ENCODE data around the gene MITD1. TPM values are rescaled to one million over a fixed set of nuclear protein-coding genes. Genes with fewer than 3 reads are reported as not detected.
"Not testable (repeated sequence)": the region's sequence is repeated elsewhere in the genome, so short reads cannot be mapped to it uniquely, and the experiment has no call there.

MITD1 gene
- total and polyA plus RNA-seq, 4 experiments from 2014 or later, result 54.7 to 84.3 (median 76.5) TPM

DNA sequence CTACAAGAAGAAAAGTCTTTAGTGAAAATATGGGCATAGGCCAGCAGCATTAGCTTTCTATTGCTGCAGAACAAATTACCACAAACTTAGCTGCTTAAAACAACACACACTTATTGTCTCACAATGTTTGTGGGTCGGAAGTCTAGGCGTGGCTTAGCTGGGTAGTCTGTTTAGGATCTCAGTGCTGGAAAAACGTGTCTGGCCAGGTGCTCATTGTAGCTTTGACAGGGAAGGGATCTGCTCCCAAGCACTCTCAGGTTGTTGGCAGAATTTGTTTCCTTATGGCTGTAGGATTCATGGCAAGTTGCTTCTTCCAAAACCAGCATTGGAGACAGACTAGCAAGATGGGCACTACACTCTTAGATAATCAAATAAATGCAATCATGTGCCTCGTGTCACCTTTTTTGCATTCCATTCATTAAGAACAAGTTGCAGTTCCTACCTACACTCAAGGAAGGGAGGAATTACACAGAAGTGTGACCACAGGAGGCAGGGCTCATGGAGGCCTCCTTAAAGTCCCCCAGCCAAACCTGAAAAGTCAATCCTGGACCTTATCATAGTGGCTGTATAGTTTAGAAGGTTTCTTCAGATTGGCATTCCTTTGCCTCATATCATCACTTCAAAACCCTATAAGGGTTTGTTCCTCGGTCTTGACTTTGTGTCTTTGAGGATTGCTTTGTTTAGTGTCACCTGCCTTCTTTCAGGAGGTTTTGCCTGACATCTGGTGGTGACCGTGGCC lies 17.4 kb upstream of the MITD1 start:
- Histone ChIP-seq H3K27ac (ENCODE audit: low read depth, low read length) (no peak overlapping the region), H3K36me3 (ENCODE audit: insufficient read depth, low read length) (peaks cover 27% of the 10 kb centered on the region), H3K4me3 (ENCODE audit: low read length in 2 of 2) (no peak overlapping the region), H3K27me3 (ENCODE audit: insufficient read depth, low read length) (no peaks in the 10 kb centered on the region), H3K4me1 (ENCODE audit: insufficient read depth, low read length) (no peaks in the 10 kb centered on the region), H3K9me3 (ENCODE audit: control insufficient read depth in 1 of 2, low read length in 2 of 2) (no peaks in the 10 kb centered on the region)
- intact Hi-C loops (cut with micrococcal nuclease), result no loop called here
- Mint-ChIP-seq H3K9me3 (peaks cover 0 to 3% (median 0%) of the 10 kb centered on the region in 8 donors), H3K27ac (peak overlapping the region in 5 of 7 donors; percentile 20 to 73 (median 46)), H3K4me3 (no peak overlapping the region), H3K4me1 (peaks cover 0 to 4% (median under 1%) of the 10 kb centered on the region in 4 donors), H3K36me3 (peaks cover 12 to 32% of the 10 kb centered on the region in 2 donors), H3K27me3 (no peaks in the 10 kb centered on the region)
- POLR2A ChIA-PET (ENCODE audit: partially characterized antibody), result interaction anchor here (0.6 kb wide), 1 partner anchor 547 kb away, joined by 3 read pairs; no protein-coding TSS in a partner anchor
- DNase-seq, result no peak
- CTCF ChIA-PET (ENCODE audit: partially characterized antibody), result no interaction called here

DNA sequence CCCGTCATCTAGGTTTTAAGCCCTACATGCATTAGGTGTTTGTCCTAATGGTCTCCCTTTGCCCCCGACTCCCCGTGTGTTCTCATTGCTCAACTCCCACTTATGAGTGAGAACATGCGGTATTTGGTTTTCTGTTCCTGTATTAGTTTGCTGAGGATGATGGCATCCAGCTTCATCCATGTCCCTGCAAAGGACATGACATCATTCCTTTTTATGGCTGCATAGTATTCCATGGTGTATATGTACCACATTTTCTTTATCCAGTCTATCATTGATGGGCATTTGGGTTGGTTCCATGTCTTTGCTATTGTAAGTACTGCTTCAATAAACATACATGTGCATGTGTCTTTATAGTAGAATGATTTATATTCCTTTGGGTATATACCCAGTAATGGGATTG lies 11.5 kb upstream of the MITD1 start:
- H3K27me3 ChIP-seq (ENCODE audit: insufficient read depth, low read length); DNase-seq; H3K27ac ChIP-seq (ENCODE audit: low read depth, low read length); H3K27me3 Mint-ChIP-seq; H3K4me3 ChIP-seq (ENCODE audit: low read length in 2 of 2); H3K9me3 Mint-ChIP-seq; H3K4me1 ChIP-seq (ENCODE audit: insufficient read depth, low read length); POLR2A ChIA-PET (ENCODE audit: partially characterized antibody); H3K9me3 ChIP-seq (ENCODE audit: control insufficient read depth in 1 of 2, low read length in 2 of 2); H3K4me3 Mint-ChIP-seq; intact Hi-C loops (cut with micrococcal nuclease); CTCF ChIA-PET (ENCODE audit: partially characterized antibody): not testable (repeated sequence)
- H3K36me3 Mint-ChIP-seq, result peaks cover 46 to 74% of the 10 kb centered on the region in 2 donors
- H3K36me3 ChIP-seq (ENCODE audit: insufficient read depth, low read length), result peaks cover 25% of the 10 kb centered on the region
- H3K4me1 Mint-ChIP-seq, result peaks cover 4 to 17% (median 8%) of the 10 kb centered on the region in 4 donors
- H3K27ac Mint-ChIP-seq, result peak overlapping the region in 1 of 7 donors; percentile 22

DNA sequence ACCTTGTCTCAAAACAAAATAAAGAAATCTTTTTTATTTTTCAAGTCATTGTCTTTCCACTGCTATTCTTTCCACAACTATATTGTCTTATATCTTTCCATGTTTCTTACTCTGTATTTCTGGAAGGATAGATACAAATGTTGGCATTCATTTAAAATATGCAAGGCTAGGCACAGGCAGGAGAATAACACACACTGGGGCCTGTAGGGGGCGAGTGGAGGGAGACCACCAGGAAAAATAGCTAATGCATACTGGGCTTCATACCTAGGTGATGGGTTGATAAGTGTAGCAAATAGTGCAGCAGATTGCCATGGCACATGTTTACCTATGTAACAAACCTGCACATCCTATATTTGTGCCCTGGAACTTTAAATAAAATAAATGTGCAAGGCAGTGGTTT lies 9.7 kb upstream of the MITD1 start:
- CTCF ChIA-PET (ENCODE audit: partially characterized antibody), result no interaction called here
- Mint-ChIP-seq H3K36me3 (peaks cover 41 to 64% of the 10 kb centered on the region in 2 donors), H3K4me1 (peaks cover 6 to 20% (median 9%) of the 10 kb centered on the region in 4 donors), H3K27me3 (no peaks in the 10 kb centered on the region), H3K9me3 (no peaks in the 10 kb centered on the region), H3K27ac (peak overlapping the region in 2 of 7 donors; percentile 14 to 24), H3K4me3 (no peak overlapping the region)
- Histone ChIP-seq H3K9me3 (ENCODE audit: control insufficient read depth in 1 of 2, low read length in 2 of 2) (no peaks in the 10 kb centered on the region), H3K4me1 (ENCODE audit: insufficient read depth, low read length) (no peaks in the 10 kb centered on the region), H3K36me3 (ENCODE audit: insufficient read depth, low read length) (peaks cover 9% of the 10 kb centered on the region), H3K4me3 (ENCODE audit: low read length in 2 of 2) (no peak overlapping the region), H3K27ac (ENCODE audit: low read depth, low read length) (no peak overlapping the region), H3K27me3 (ENCODE audit: insufficient read depth, low read length) (no peaks in the 10 kb centered on the region)
- POLR2A ChIA-PET (ENCODE audit: partially characterized antibody), result interaction anchor here (1.3 kb wide), 1 partner anchor 49 kb away, joined by 3 read pairs; the partner anchor contains the start of gene C2orf15
- intact Hi-C loops (cut with micrococcal nuclease), result no loop called here
- no peak for DNase-seq

DNA sequence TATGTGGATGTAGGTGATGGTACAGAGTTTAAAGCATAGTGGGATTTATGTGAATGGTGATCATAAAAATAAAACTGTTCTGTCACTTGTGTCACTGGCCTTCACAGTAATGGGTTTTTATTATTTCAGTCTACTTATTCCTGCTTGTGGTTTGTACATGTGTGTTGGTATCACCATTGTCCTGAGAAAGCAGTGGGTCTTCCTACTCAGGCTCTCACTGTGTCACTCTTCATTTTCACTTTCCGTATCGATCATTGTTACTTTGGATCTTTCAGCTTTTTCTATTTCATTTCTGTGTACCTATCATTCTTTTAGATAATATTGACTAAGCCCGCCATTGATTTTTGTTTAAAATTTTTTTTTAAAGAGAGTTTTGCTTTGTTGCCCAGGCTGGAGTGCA lies 7.5 kb upstream of the MITD1 start:
- intact Hi-C loops (cut with micrococcal nuclease), result no loop called here
- Mint-ChIP-seq H3K27me3 (no peaks in the 10 kb centered on the region), H3K9me3 (no peaks in the 10 kb centered on the region), H3K4me3 (no peak overlapping the region), H3K27ac (peak overlapping the region in 4 of 7 donors; percentile 2 to 48 (median 21)), H3K36me3 (peaks cover 34 to 55% of the 10 kb centered on the region in 2 donors), H3K4me1 (peaks cover 17 to 33% (median 25%) of the 10 kb centered on the region in 4 donors)
- no peaks in the 10 kb centered on the region for H3K27me3 ChIP-seq (ENCODE audit: insufficient read depth, low read length)
- H3K4me3 ChIP-seq (ENCODE audit: low read length in 2 of 2), result no peak overlapping the region
- H3K4me1 ChIP-seq (ENCODE audit: insufficient read depth, low read length), result no peaks in the 10 kb centered on the region
- ChIA-PET POLR2A (ENCODE audit: partially characterized antibody) (no interaction called here), CTCF (ENCODE audit: partially characterized antibody) (no interaction called here)
- H3K27ac ChIP-seq (ENCODE audit: low read depth, low read length), result no peak overlapping the region
- no peaks in the 10 kb centered on the region for H3K9me3 ChIP-seq (ENCODE audit: control insufficient read depth in 1 of 2, low read length in 2 of 2)
- DNase-seq, result no peak
- peaks cover 5% of the 10 kb centered on the region for H3K36me3 ChIP-seq (ENCODE audit: insufficient read depth, low read length)

DNA sequence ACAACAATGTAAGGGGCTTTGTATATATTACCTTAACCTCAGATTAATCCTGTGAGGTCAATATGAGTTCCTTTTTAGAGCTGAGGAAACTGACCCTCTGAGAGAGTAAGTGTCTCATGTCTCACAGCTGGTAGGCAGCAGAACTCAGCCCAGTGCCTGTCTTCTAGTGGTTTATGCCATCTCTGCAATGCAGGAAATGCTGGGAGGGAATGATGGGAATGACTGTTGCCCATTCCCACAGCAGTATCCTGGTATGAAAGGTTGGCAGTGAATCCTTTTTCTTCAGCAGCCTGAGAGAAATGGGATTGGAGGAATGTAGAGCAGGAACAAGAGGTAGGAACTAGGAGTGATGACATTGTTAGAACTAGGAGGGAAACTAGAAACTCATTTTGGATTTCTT lies 6.2 kb upstream of the MITD1 start:
- no peak for DNase-seq
- H3K27me3 Mint-ChIP-seq, result no peaks in the 10 kb centered on the region
- intact Hi-C loops (cut with micrococcal nuclease), result no loop called here
- peaks cover 24 to 44% of the 10 kb centered on the region in 2 donors for H3K36me3 Mint-ChIP-seq
- ChIA-PET POLR2A (ENCODE audit: partially characterized antibody) (no interaction called here), CTCF (ENCODE audit: partially characterized antibody) (no interaction called here)
- Histone ChIP-seq H3K36me3 (ENCODE audit: insufficient read depth, low read length) (peaks cover 2% of the 10 kb centered on the region), H3K4me3 (ENCODE audit: low read length in 2 of 2) (no peak overlapping the region), H3K27ac (ENCODE audit: low read depth, low read length) (no peak overlapping the region), H3K9me3 (ENCODE audit: control insufficient read depth in 1 of 2, low read length in 2 of 2) (no peaks in the 10 kb centered on the region), H3K4me1 (ENCODE audit: insufficient read depth, low read length) (peaks cover 13% of the 10 kb centered on the region), H3K27me3 (ENCODE audit: insufficient read depth, low read length) (no peaks in the 10 kb centered on the region)
- peak overlapping the region in 3 of 7 donors; percentile 0 to 19 (median 4) for H3K27ac Mint-ChIP-seq
- H3K9me3 Mint-ChIP-seq, result no peaks in the 10 kb centered on the region
- H3K4me3 Mint-ChIP-seq, result no peak overlapping the region
- H3K4me1 Mint-ChIP-seq, result peaks cover 19 to 41% (median 29%) of the 10 kb centered on the region in 4 donors

DNA sequence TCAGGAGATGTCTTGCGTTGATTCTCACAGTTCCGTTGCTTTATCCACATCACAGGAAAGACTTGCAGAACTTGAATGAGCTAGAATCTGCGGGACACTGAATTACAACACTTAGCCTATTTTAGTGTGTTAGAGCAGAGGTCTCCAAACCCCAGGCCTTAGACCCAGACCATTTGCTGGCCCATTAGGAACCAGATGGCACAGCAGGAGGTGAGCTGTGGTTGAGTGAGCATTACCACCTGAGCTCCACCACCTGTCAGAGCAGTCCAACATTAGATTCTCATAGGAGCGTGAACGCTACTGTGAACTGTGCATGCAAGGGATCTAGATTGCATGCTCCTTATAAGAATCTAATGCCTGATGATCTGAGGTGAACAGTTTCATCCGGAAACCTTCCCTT lies 4.0 kb upstream of the MITD1 start:
- no peaks in the 10 kb centered on the region for H3K36me3 ChIP-seq (ENCODE audit: insufficient read depth, low read length)
- H3K36me3 Mint-ChIP-seq, result peaks cover 9 to 35% of the 10 kb centered on the region in 2 donors
- H3K4me3 Mint-ChIP-seq, result no peak overlapping the region
- H3K9me3 ChIP-seq (ENCODE audit: control insufficient read depth in 1 of 2, low read length in 2 of 2), result no peaks in the 10 kb centered on the region
- CTCF ChIA-PET (ENCODE audit: partially characterized antibody), result interaction anchor here (0.8 kb wide), 1 partner anchor 152 kb away, joined by 3 read pairs; the partner anchor contains the start of gene EIF5B
- POLR2A ChIA-PET (ENCODE audit: partially characterized antibody), result interaction anchor here (1.0 to 1.3 kb wide), 3 partner anchors 28 to 305 kb away, joined by 3 to 4 read pairs (median 4); partner anchors contain the start of genes LIPT1, REV1 and TSGA10
- peaks cover 27% of the 10 kb centered on the region for H3K4me1 ChIP-seq (ENCODE audit: insufficient read depth, low read length)
- peaks cover 26 to 53% (median 41%) of the 10 kb centered on the region in 4 donors for H3K4me1 Mint-ChIP-seq
- H3K27ac Mint-ChIP-seq, result no peak overlapping the region
- no peaks in the 10 kb centered on the region for H3K27me3 Mint-ChIP-seq
- H3K27ac ChIP-seq (ENCODE audit: low read depth, low read length), result no peak overlapping the region
- H3K27me3 ChIP-seq (ENCODE audit: insufficient read depth, low read length), result no peaks in the 10 kb centered on the region
- H3K4me3 ChIP-seq (ENCODE audit: low read length in 2 of 2), result no peak overlapping the region
- no peaks in the 10 kb centered on the region for H3K9me3 Mint-ChIP-seq
- intact Hi-C loops (cut with micrococcal nuclease), result loop anchor here (5.0 kb wide), 1 partner anchor 98 kb away; no protein-coding TSS in a partner anchor
- no peak for DNase-seq

DNA sequence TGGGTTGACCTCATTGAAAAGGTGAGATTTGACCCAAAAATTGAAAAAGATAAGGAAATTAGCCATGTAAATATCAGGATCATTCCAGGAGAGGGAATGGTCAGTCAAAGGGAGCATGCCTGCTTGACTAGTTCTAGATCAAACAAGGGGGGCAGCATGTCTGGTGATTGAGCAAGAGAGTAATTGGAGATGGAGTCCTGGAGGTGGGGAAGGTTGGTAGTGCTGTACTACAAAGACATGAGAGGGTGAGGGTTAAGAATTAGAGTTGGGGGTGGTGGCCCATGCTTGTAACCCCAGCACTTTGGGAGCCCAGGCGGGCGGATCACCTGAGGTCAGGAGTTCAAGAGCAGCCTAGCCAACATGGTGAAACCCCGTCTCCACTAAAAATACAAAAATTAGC lies 2.2 kb upstream of the MITD1 start:
- intact Hi-C loops (cut with micrococcal nuclease), result loop anchor here (5.0 kb wide), 1 partner anchor 96 kb away; no protein-coding TSS in a partner anchor
- H3K27ac Mint-ChIP-seq, result peak overlapping the region in 6 of 7 donors; percentile 1 to 85 (median 58)
- CTCF ChIA-PET (ENCODE audit: partially characterized antibody), result interaction anchor here (3.6 kb wide), 1 partner anchor 154 kb away, joined by 22 read pairs; the partner anchor contains the start of genes EIF5B and TXNDC9
- no peak for DNase-seq
- Histone ChIP-seq H3K9me3 (ENCODE audit: control insufficient read depth in 1 of 2, low read length in 2 of 2) (no peaks in the 10 kb centered on the region), H3K4me1 (ENCODE audit: insufficient read depth, low read length) (peaks cover 45% of the 10 kb centered on the region), H3K27ac (ENCODE audit: low read depth, low read length) (no peak overlapping the region), H3K27me3 (ENCODE audit: insufficient read depth, low read length) (no peaks in the 10 kb centered on the region), H3K4me3 (ENCODE audit: low read length in 2 of 2) (no peak overlapping the region), H3K36me3 (ENCODE audit: insufficient read depth, low read length) (peaks cover 3% of the 10 kb centered on the region)
- peak overlapping the region in 7 of 8 donors; percentile 3 to 77 (median 51) for H3K4me3 Mint-ChIP-seq
- H3K9me3 Mint-ChIP-seq, result no peaks in the 10 kb centered on the region
- POLR2A ChIA-PET (ENCODE audit: partially characterized antibody), result no interaction called here
- H3K36me3 Mint-ChIP-seq, result peaks cover 3 to 24% of the 10 kb centered on the region in 2 donors
- H3K27me3 Mint-ChIP-seq, result no peaks in the 10 kb centered on the region
- peaks cover 34 to 66% (median 52%) of the 10 kb centered on the region in 4 donors for H3K4me1 Mint-ChIP-seq

Data from CD4-positive, alpha-beta memory T cell (primary cell).